IMR-90 (cell line): ENCODE results near the gene ZCCHC17. TPM values are rescaled to one million over a fixed set of nuclear protein-coding genes. Genes with fewer than 3 reads are reported as not detected.
"Not testable (repeated sequence)": the region's sequence is repeated elsewhere in the genome, so short reads cannot be mapped to it uniquely, and the experiment has no call there.

Experiments used
- ATAC-seq: fragments of 200-7000 bp; cut with Tn5 transposase; 2 replicates; pipeline ENCODE4 v1.9.1; 2020; ENCODE audit warnings: low read depth, mild to moderate bottlenecking, moderate library complexity
- BruUV-seq: library from RNA; stranded (reverse); fragments of 400-500 nt; replicated peaks from 2 replicates; lab custom pipeline; 2021; lab: Mats Ljungman, UMichigan
- CTCF ChIA-PET: fragments of 300-600 bp; formaldehyde crosslinking; extraction: SDS; loops from one replicate; lab custom pipeline; 2021; ENCODE audit warnings: antibody characterized with exemption; lab: Yijun Ruan, JAX
- POLR2A ChIA-PET: fragments of 300-600 bp; sonication (Branson Sonifier 250); formaldehyde crosslinking; loops from one replicate; lab custom pipeline; 2022; ENCODE audit warnings: antibody characterized with exemption; ENCODE audit not compliant: unreplicated experiment; lab: Charles Lee
- DNase-seq: peaks from one replicate; pipeline ENCODE4 v3.0.0; 2013
- H2AFZ ChIP-seq: replicated peaks from 2 replicates; pipeline ENCODE3; 2013; ENCODE audit warnings: low read length, mild to moderate bottlenecking; ENCODE audit not compliant: poor library complexity
- H2AK5ac ChIP-seq: 2 replicates; pipeline ENCODE4 v1.6.1; 2013; ENCODE audit warnings: low read depth, low read length, inconsistent platforms
- H2AK9ac ChIP-seq: replicated peaks from 2 replicates; pipeline ENCODE3; 2013; ENCODE audit warnings: mild to moderate bottlenecking, low read depth, low read length, moderate library complexity; ENCODE audit not compliant: poor library complexity
- H2BK120ac ChIP-seq: 2 replicates; pipeline ENCODE4 v1.6.1; 2013; ENCODE audit warnings: low read depth, low read length, inconsistent platforms
- H2BK15ac ChIP-seq: 3 replicates; pipeline ENCODE4 v1.6.1; 2013; ENCODE audit warnings: low read depth, low read length, inconsistent platforms
- H2BK20ac ChIP-seq: 2 replicates; pipeline ENCODE4 v1.6.1; 2013; ENCODE audit warnings: low read depth, mild to moderate bottlenecking, inconsistent platforms, low read length, moderate library complexity
- H2BK5ac ChIP-seq: 2 replicates; pipeline ENCODE4 v1.6.1; 2013; ENCODE audit warnings: mild to moderate bottlenecking, low read depth, low read length, inconsistent platforms; ENCODE audit not compliant: poor library complexity, severe bottlenecking
- H3K14ac ChIP-seq: replicated peaks from 2 replicates; pipeline ENCODE4 v1.6.1; 2013; ENCODE audit warnings: low read depth, low read length, inconsistent platforms
- H3K18ac ChIP-seq: 2 replicates; pipeline ENCODE4 v1.6.1; 2013; ENCODE audit warnings: low read depth, low read length, control low read depth
- H3K23ac ChIP-seq: 2 replicates; pipeline ENCODE4 v1.6.1; 2013; ENCODE audit warnings: low read depth, low read length, inconsistent platforms
- H3K27ac ChIP-seq: 2 replicates; pipeline ENCODE4 v1.5.1; 2013; ENCODE audit warnings: mild to moderate bottlenecking, control low read depth, low read length; ENCODE audit not compliant: insufficient read depth
- H3K27me3 ChIP-seq: 2 replicates; pipeline ENCODE4 v1.6.1; 2013; ENCODE audit warnings: low read length; ENCODE audit not compliant: control insufficient read depth, insufficient read depth
- H3K36me3 ChIP-seq: 2 replicates; pipeline ENCODE4 v1.6.1; 2013; ENCODE audit warnings: low read length, mixed read lengths; ENCODE audit not compliant: control insufficient read depth, insufficient read depth
- H3K4ac ChIP-seq: 2 replicates; pipeline ENCODE4 v1.6.1; 2013; ENCODE audit warnings: low read depth, low read length, inconsistent platforms
- H3K4me1 ChIP-seq: 2 replicates; pipeline ENCODE4 v1.6.1; 2013; ENCODE audit warnings: low read length, mixed read lengths; ENCODE audit not compliant: control insufficient read depth, insufficient read depth
- H3K4me2 ChIP-seq: 2 replicates; pipeline ENCODE4 v1.6.1; 2013; ENCODE audit warnings: low read depth, mild to moderate bottlenecking, control low read depth, low read length, moderate library complexity
- H3K4me3 ChIP-seq: 2 replicates; pipeline ENCODE4 v1.5.1; 2013; ENCODE audit warnings: low read depth, mild to moderate bottlenecking, control low read depth, low read length, moderate library complexity; ENCODE audit not compliant: insufficient read depth
- H3K56ac ChIP-seq: 2 replicates; pipeline ENCODE4 v1.6.1; 2013; ENCODE audit warnings: low read length, inconsistent platforms; ENCODE audit not compliant: insufficient read depth; ENCODE audit errors: extremely low read depth
- H3K79me1 ChIP-seq, 2 experiments: 2 replicates each; pipeline ENCODE4 v1.6.1; 2013; ENCODE audit warnings: low read length in 2 of 2, inconsistent platforms in 1 of 2, low read depth in 1 of 2
- H3K9ac ChIP-seq: 2 replicates; pipeline ENCODE4 v1.6.1; 2013; ENCODE audit warnings: low read depth, low read length, control low read depth
- H3K9me1 ChIP-seq: 2 replicates; pipeline ENCODE4 v1.6.1; 2013; ENCODE audit warnings: low read length, inconsistent platforms; ENCODE audit not compliant: insufficient read depth
- H3K9me3 ChIP-seq: 2 replicates; pipeline ENCODE4 v1.6.1; 2013; ENCODE audit warnings: low read length; ENCODE audit not compliant: control insufficient read depth, insufficient read depth
- H4K20me1 ChIP-seq: 2 replicates; pipeline ENCODE4 v1.6.1; 2013; ENCODE audit warnings: low read length, inconsistent platforms; ENCODE audit not compliant: insufficient read depth
- H4K5ac ChIP-seq: 2 replicates; pipeline ENCODE4 v1.6.1; 2013; ENCODE audit warnings: mild to moderate bottlenecking, low read depth, low read length, control low read depth
- H4K8ac ChIP-seq, 2 experiments: 2 replicates each; pipeline ENCODE4 v1.6.1; 2013; ENCODE audit warnings: low read depth in 2 of 2, low read length in 2 of 2, control low read depth in 1 of 2, inconsistent platforms in 1 of 2
- H4K91ac ChIP-seq: 2 replicates; pipeline ENCODE4 v1.6.1; 2013; ENCODE audit warnings: low read depth, low read length, inconsistent platforms; ENCODE audit not compliant: insufficient read depth
- WGBS, 2 experiments: methylation state at CpG; one replicate each; pipeline versions ENCODE4 v1.1.5 to v1.1.7; 2013; ENCODE audit warnings: missing lambda C conversion rate in 2 of 2; ENCODE audit not compliant: insufficient read length in 1 of 2; ENCODE audit errors: extremely low coverage in 2 of 2; 5-methylcytosine and 5-hydroxymethylcytosine counted together
- dilution Hi-C: fragments of 300-500 bp; cut with HindIII; formaldehyde crosslinking; loops from one replicate; pipeline ENCODE4 v1.14.3; 2018; ENCODE audit warnings: low sequenced_read_pairs; ENCODE audit not compliant: unreplicated experiment
- in situ Hi-C: fragments of 300-500 bp; cut with MboI; formaldehyde crosslinking; loops from 3 replicates; pipeline ENCODE4 v1.14.3; 2019; ENCODE audit warnings: low sequenced_read_pairs, inconsistent platforms, mixed read lengths
- intact Hi-C: fragments of 100-400 bp; cut with micrococcal nuclease; formaldehyde crosslinking; loops from 2 replicates; pipeline ENCODE4 v1.10.0; 2022
- polyA plus RNA-seq, 3 experiments: library from polyadenylated mRNA; depleted of rRNA; stranded (reverse); fragments of >200 nt; gene quantifications; 2 replicates each; pipeline ENCODE4 v1.2.3, GENCODE V29; 2012; ENCODE audit warnings: low replicate concordance in 1 of 3
- total RNA-seq: library from RNA; depleted of rRNA; stranded (reverse); fragments of >200 nt; gene quantifications from 2 replicates; pipeline ENCODE4 v1.2.3, GENCODE V29; 2012

The ZCCHC17 gene
- total and polyA plus RNA-seq, 2 of the 4 experiments (the other 2 are of a cell fraction) = 48.4 to 48.9 TPM

- H3K23ac ChIP-seq, H3K27ac ChIP-seq, H4K20me1 ChIP-seq, H3K4ac ChIP-seq, H3K79me1 ChIP-seq, H2AK5ac ChIP-seq, H2BK15ac ChIP-seq, H3K18ac ChIP-seq, BruUV-seq, H3K9me3 ChIP-seq, H3K27me3 ChIP-seq, CTCF ChIA-PET, H2BK120ac ChIP-seq, H3K4me3 ChIP-seq, H2BK5ac ChIP-seq, H3K9ac ChIP-seq, ATAC-seq, H4K91ac ChIP-seq, H2BK20ac ChIP-seq, H3K4me1 ChIP-seq, intact Hi-C loops, H3K4me2 ChIP-seq, in situ Hi-C loops, H4K5ac ChIP-seq, H4K8ac ChIP-seq, dilution Hi-C loops, H3K9me1 ChIP-seq, H3K14ac ChIP-seq, H2AK9ac ChIP-seq, H3K56ac ChIP-seq, DNase-seq, H2AFZ ChIP-seq: not testable (repeated sequence)
- WGBS, 2 experiments = no CpG with 5 or more reads among the region's 5 CpGs
- POLR2A ChIA-PET = interaction anchor here (0.6 kb wide), 1 partner anchor 123 kb away, joined by 9 read pairs; no protein-coding TSS in a partner anchor
- H3K36me3 ChIP-seq = peaks cover 26% of the 10 kb centered on the region
These were observed 34.4 kb upstream of the ZCCHC17 start for GRCh38 chr1:31262393-31262792.
